ENCODE data around the gene ATP6V0E1.

DNA sequence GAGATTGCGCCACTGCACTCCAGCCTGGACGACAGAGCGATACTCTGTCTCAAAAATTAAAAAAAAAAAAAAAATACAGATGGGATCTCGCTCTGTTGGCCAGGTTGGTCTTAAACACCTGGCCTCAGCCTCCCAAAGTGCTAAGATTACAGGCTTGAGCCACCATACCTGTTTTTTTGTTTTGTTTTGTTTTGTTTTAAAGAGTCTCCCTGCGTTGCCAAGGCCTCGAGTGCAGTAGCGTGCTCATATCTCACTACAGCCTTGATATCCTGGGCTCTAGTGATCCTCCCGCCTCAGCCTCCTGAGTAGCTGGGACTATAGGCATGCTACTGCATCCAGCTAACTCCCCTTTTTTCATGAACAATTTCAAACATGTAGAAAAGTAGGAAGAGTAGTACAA is 7.2 kb downstream of the ATP6V0E1 start:
- TF ChIP-seq, protein P1, sequence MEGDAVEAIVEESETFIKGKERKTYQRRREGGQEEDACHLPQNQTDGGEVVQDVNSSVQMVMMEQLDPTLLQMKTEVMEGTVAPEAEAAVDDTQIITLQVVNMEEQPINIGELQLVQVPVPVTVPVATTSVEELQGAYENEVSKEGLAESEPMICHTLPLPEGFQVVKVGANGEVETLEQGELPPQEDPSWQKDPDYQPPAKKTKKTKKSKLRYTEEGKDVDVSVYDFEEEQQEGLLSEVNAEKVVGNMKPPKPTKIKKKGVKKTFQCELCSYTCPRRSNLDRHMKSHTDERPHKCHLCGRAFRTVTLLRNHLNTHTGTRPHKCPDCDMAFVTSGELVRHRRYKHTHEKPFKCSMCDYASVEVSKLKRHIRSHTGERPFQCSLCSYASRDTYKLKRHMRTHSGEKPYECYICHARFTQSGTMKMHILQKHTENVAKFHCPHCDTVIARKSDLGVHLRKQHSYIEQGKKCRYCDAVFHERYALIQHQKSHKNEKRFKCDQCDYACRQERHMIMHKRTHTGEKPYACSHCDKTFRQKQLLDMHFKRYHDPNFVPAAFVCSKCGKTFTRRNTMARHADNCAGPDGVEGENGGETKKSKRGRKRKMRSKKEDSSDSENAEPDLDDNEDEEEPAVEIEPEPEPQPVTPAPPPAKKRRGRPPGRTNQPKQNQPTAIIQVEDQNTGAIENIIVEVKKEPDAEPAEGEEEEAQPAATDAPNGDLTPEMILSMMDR (IDR thresholded peaks at IDR 0.05), result no peak
- TF ChIP-seq POLR2A (IDR thresholded peaks at IDR 0.05), result no peak

Measured in breast epithelium (tissue), 3 donors.